ENCODE measurements around the gene SORBS1.
A peak's percentile ranks its signal among the peaks of the same experiment; 100 is the strongest.

SORBS1 gene

GRCh38 chr10:95564291-95564690 lies 3.1 kb upstream of the SORBS1 start:
- DNase-seq: no peak

GRCh38 chr10:95562341-95562965 lies 1.3 kb upstream of the SORBS1 start:
- DNase-seq: peak; percentile 17

GRCh38 chr10:95561864-95562177 lies 650 bp upstream of the SORBS1 start:
- DNase-seq: no peak

GRCh38 chr10:95560278-95561176 lies 644 bp downstream of the SORBS1 start:
- peak; percentile 48 for DNase-seq

- no peak for DNase-seq
These were observed 1.3 kb downstream of the SORBS1 start for GRCh38 chr10:95559896-95560277.

- DNase-seq: peak; percentile 19
These were observed 1.7 kb downstream of the SORBS1 start for GRCh38 chr10:95559471-95559870.

- DNase-seq: no peak
These were observed 2.4 kb downstream of the SORBS1 start for GRCh38 chr10:95558593-95559320.

- no peak for DNase-seq
These were observed 4.0 kb downstream of the SORBS1 start for GRCh38 chr10:95556994-95557767.

- no peak for DNase-seq
These were observed 7.5 kb downstream of the SORBS1 start for GRCh38 chr10:95553674-95554073.

GRCh38 chr10:95552679-95553342 lies 8.4 kb downstream of the SORBS1 start:
- DNase-seq: no peak

- no peak for DNase-seq
These were observed 11.0 kb downstream of the SORBS1 start for GRCh38 chr10:95550073-95550672.

- DNase-seq: no peak
These were observed 13.3 kb downstream of the SORBS1 start for GRCh38 chr10:95547791-95548435.

- DNase-seq: no peak
These were observed 14.0 kb downstream of the SORBS1 start for GRCh38 chr10:95547197-95547596.

GRCh38 chr10:95545981-95546380 lies 15.2 kb downstream of the SORBS1 start:
- DNase-seq: no peak

GRCh38 chr10:95544783-95545500 lies 16.2 kb downstream of the SORBS1 start:
- DNase-seq: no peak

- DNase-seq: no peak
These were observed 17.7 kb downstream of the SORBS1 start for GRCh38 chr10:95543459-95543858.

GRCh38 chr10:95542761-95543160 lies 18.4 kb downstream of the SORBS1 start:
- DNase-seq: no peak

GRCh38 chr10:95542330-95542729 lies 18.8 kb downstream of the SORBS1 start:
- DNase-seq: no peak

GRCh38 chr10:95540514-95541052 lies 20.6 kb downstream of the SORBS1 start:
- no peak for DNase-seq

GRCh38 chr10:95539560-95540284 lies 21.4 kb downstream of the SORBS1 start:
- DNase-seq: no peak
